GM12878 (cell line): ENCODE results near the gene SKAP1.

Experiments
- CBX5 ChIP-seq: sonication (generic); IDR thresholded peaks from 2 replicates; pipeline ENCODE4 v1.6.1; 2016; ENCODE audit warnings: low read depth, moderate library complexity, mild to moderate bottlenecking, inconsistent platforms
- CHD1 ChIP-seq: IDR thresholded peaks from 2 replicates; pipeline ENCODE4 v1.6.1; 2012; ENCODE audit warnings: low read depth, low read length, improper control_type of control experiment
- GABPA ChIP-seq: IDR thresholded peaks from 2 replicates; pipeline ENCODE4 v1.6.1; 2014; ENCODE audit warnings: antibody characterized with exemption, low read depth, mild to moderate bottlenecking, inconsistent platforms
- HDGF ChIP-seq: fragments of 450-650 bp; IDR thresholded peaks from 2 replicates; pipeline ENCODE4 v1.6.1; 2016; ENCODE audit warnings: antibody characterized with exemption
- NFYA ChIP-seq: IDR thresholded peaks from 2 replicates; pipeline ENCODE4 v1.6.1; 2011; ENCODE audit warnings: low read depth, mild to moderate bottlenecking, low read length, improper control_type of control experiment, borderline replicate concordance
- POLR2A ChIP-seq: IDR thresholded peaks from 2 replicates; pipeline ENCODE4 v1.6.1; 2011; ENCODE audit warnings: low read depth, mild to moderate bottlenecking, low read length
- SMC3 ChIP-seq: IDR thresholded peaks from 2 replicates; pipeline ENCODE4 v1.6.1; 2011; ENCODE audit warnings: low read length, improper control_type of control experiment, borderline replicate concordance
- TAF1 ChIP-seq: IDR thresholded peaks from 2 replicates; pipeline ENCODE4 v1.6.1; 2011; ENCODE audit warnings: mild to moderate bottlenecking, low read depth, low read length, borderline replicate concordance
- YY1 ChIP-seq: IDR thresholded peaks from 2 replicates; pipeline ENCODE4 v1.6.1; 2011; ENCODE audit warnings: low read depth, mild to moderate bottlenecking, low read length

- no peak for TF ChIP-seq CHD1
- no peak for TF ChIP-seq YY1
- no peak for TF ChIP-seq NFYA
- no peak for TF ChIP-seq HDGF
- TF ChIP-seq SMC3, result no peak
- TF ChIP-seq CBX5, result no peak
- TF ChIP-seq TAF1, result no peak
- TF ChIP-seq POLR2A, result no peak
- TF ChIP-seq GABPA, result no peak
These were observed 39.2 kb upstream of the SKAP1 start for GRCh38 chr17:48469227-48469626.
